Karpas-422 (cell line): ENCODE results near the gene HGS. TPM values are rescaled to one million over a fixed set of nuclear protein-coding genes. Genes with fewer than 3 reads are reported as not detected.
A peak's percentile ranks its signal among the peaks of the same experiment; 100 is the strongest.

ENCODE experiments used
- DNase-seq: peaks from one replicate; pipeline ENCODE4 v3.0.0-alpha.2; 2015
- H2AFZ ChIP-seq: fragments of 200-600 bp; sonication (generic); 2 replicates; pipeline ENCODE4 v1.6.1; 2014; ENCODE audit warnings: antibody characterized with exemption, low read length, mixed read lengths
- H3K27ac ChIP-seq: fragments of 200-600 bp; sonication (generic); 2 replicates; pipeline ENCODE4 v1.5.1; 2014; ENCODE audit warnings: mild to moderate bottlenecking, low read length, moderate library complexity
- H3K27me3 ChIP-seq: fragments of 200-600 bp; sonication (generic); 2 replicates; pipeline ENCODE4 v1.6.1; 2014; ENCODE audit warnings: low read length, mixed read lengths
- H3K36me3 ChIP-seq: fragments of 200-600 bp; sonication (generic); 2 replicates; pipeline ENCODE4 v1.6.1; 2014; ENCODE audit warnings: low read length, mixed read lengths; ENCODE audit not compliant: insufficient read depth
- H3K4me1 ChIP-seq: fragments of 200-600 bp; sonication (generic); 2 replicates; pipeline ENCODE4 v1.6.1; 2014; ENCODE audit warnings: mild to moderate bottlenecking, low read length, mixed read lengths
- H3K4me2 ChIP-seq: fragments of 200-600 bp; sonication (generic); 2 replicates; pipeline ENCODE4 v1.6.1; 2014; ENCODE audit warnings: low read length, low read depth, mild to moderate bottlenecking; ENCODE audit not compliant: poor library complexity, severe bottlenecking
- H3K4me3 ChIP-seq: fragments of 200-600 bp; sonication (generic); 2 replicates; pipeline ENCODE4 v1.5.1; 2014; ENCODE audit warnings: mild to moderate bottlenecking, antibody characterized with exemption, low read length, mixed read lengths
- H3K79me2 ChIP-seq: fragments of 200-600 bp; sonication (generic); 2 replicates; pipeline ENCODE4 v1.6.1; 2014; ENCODE audit warnings: mild to moderate bottlenecking, low read length, mixed read lengths
- H3K9ac ChIP-seq: fragments of 200-600 bp; sonication (generic); 2 replicates; pipeline ENCODE4 v1.6.0; 2014; ENCODE audit warnings: low read length
- H3K9me2 ChIP-seq: fragments of 200-600 bp; sonication (generic), shearing (Covaris generic); replicated peaks from 2 replicates; pipeline ENCODE4 v1.6.0; 2014; ENCODE audit warnings: mild to moderate bottlenecking, low read length, moderate library complexity; ENCODE audit not compliant: insufficient read depth
- H3K9me3 ChIP-seq: fragments of 300-700, 200-600 bp; sonication (generic); 2 replicates; pipeline ENCODE4 v1.6.1; 2014; ENCODE audit warnings: low read length, mixed read lengths
- H4K20me1 ChIP-seq: fragments of 200-600 bp; sonication (generic); 2 replicates; pipeline ENCODE4 v1.6.1; 2014; ENCODE audit warnings: mild to moderate bottlenecking, antibody characterized with exemption, low read length, low read depth; ENCODE audit not compliant: insufficient read depth
- total RNA-seq: library from RNA; depleted of rRNA; stranded (reverse); fragments of >200 nt; shearing (Covaris generic); gene quantifications from 2 replicates; pipeline ENCODE4 v1.2.3, GENCODE V29; 2014; ENCODE audit warnings: low replicate concordance

HGS gene
- total RNA-seq, 1 experiment from 2014 or later: 57.2 TPM

- peak within 1 kb of the TSS; percentile 87 for H3K27ac ChIP-seq
- H2AFZ ChIP-seq: no peak within 1 kb of the TSS
- H4K20me1 ChIP-seq: peaks cover 31% of the 10 kb centered on the region
- H3K9ac ChIP-seq: peak within 1 kb of the TSS; percentile 99
- H3K36me3 ChIP-seq: peaks cover 31% of the 10 kb centered on the region
- H3K9me2 ChIP-seq: no peaks in the 10 kb centered on the region
- H3K4me3 ChIP-seq: peak within 1 kb of the TSS; percentile 81
- peaks cover 58% of the 10 kb centered on the region for H3K79me2 ChIP-seq
- peaks cover 24% of the 10 kb centered on the region for H3K4me1 ChIP-seq
- H3K9me3 ChIP-seq: no peaks in the 10 kb centered on the region
- peak; percentile 98 for DNase-seq
- H3K27me3 ChIP-seq: no peaks in the 10 kb centered on the region
- peak within 1 kb of the TSS; percentile 99 for H3K4me2 ChIP-seq
Measured at GRCh38 chr17:81702934-81703746, 19.3 kb downstream of the HGS start, which contains the start of gene MRPL12. Gene MRPL12 (plus strand): TSS chr17:81703367. CDS start chr17:81703502, 135 bp downstream.

GRCh38 chr17:81703747-81704654, 20.2 kb downstream of the HGS start:
- Histone ChIP-seq H3K9me2 (no peaks in the 10 kb centered on the region), H3K27ac (peak overlapping the region; percentile 87), H3K9ac (peak overlapping the region; percentile 99), H3K4me2 (peak overlapping the region; percentile 99), H3K4me3 (peak overlapping the region; percentile 81), H3K4me1 (peaks cover 24% of the 10 kb centered on the region), H2AFZ (no peak overlapping the region), H3K36me3 (peaks cover 28% of the 10 kb centered on the region), H3K79me2 (peaks cover 54% of the 10 kb centered on the region), H3K27me3 (no peaks in the 10 kb centered on the region), H3K9me3 (no peaks in the 10 kb centered on the region), H4K20me1 (peaks cover 31% of the 10 kb centered on the region)
- peak; percentile 72 for DNase-seq

- Histone ChIP-seq H3K27me3 (no peaks in the 10 kb centered on the region), H3K27ac (peak overlapping the region; percentile 87; the same call in 1 of the 2 replicates), H3K4me2 (no peak overlapping the region), H3K79me2 (peaks cover 48% of the 10 kb centered on the region), H3K9me3 (no peaks in the 10 kb centered on the region), H2AFZ (no peak overlapping the region), H4K20me1 (peaks cover 30% of the 10 kb centered on the region), H3K4me3 (no peak overlapping the region), H3K9ac (no peak overlapping the region), H3K9me2 (no peaks in the 10 kb centered on the region), H3K36me3 (peaks cover 25% of the 10 kb centered on the region), H3K4me1 (peaks cover 24% of the 10 kb centered on the region)
- no peak for DNase-seq
Measured at GRCh38 chr17:81705518-81706231, 21.9 kb downstream of the HGS start.

- H3K9me3 ChIP-seq: no peaks in the 10 kb centered on the region
- H3K27ac ChIP-seq: no peak overlapping the region
- DNase-seq: no peak
- H3K4me3 ChIP-seq: no peak overlapping the region
- no peak overlapping the region for H3K4me2 ChIP-seq
- H2AFZ ChIP-seq: no peak overlapping the region
- H3K27me3 ChIP-seq: no peaks in the 10 kb centered on the region
- H3K9me2 ChIP-seq: no peaks in the 10 kb centered on the region
- peaks cover 43% of the 10 kb centered on the region for H3K79me2 ChIP-seq
- peaks cover 26% of the 10 kb centered on the region for H4K20me1 ChIP-seq
- no peak overlapping the region for H3K9ac ChIP-seq
- peaks cover 25% of the 10 kb centered on the region for H3K36me3 ChIP-seq
- peaks cover 24% of the 10 kb centered on the region for H3K4me1 ChIP-seq
Measured at GRCh38 chr17:81706232-81706611, 22.4 kb downstream of the HGS start.

- Histone ChIP-seq H3K4me3 (no peak overlapping the region), H3K27me3 (no peaks in the 10 kb centered on the region), H3K4me2 (no peak overlapping the region), H3K36me3 (peaks cover 25% of the 10 kb centered on the region), H3K9ac (no peak overlapping the region), H3K27ac (no peak overlapping the region), H3K9me2 (no peaks in the 10 kb centered on the region), H2AFZ (no peak overlapping the region), H3K4me1 (peaks cover 24% of the 10 kb centered on the region), H3K9me3 (no peaks in the 10 kb centered on the region), H4K20me1 (peaks cover 18% of the 10 kb centered on the region), H3K79me2 (peaks cover 35% of the 10 kb centered on the region)
- DNase-seq: no peak
Measured at GRCh38 chr17:81706757-81707624, 23.2 kb downstream of the HGS start.

GRCh38 chr17:81707725-81708646, 24.2 kb downstream of the HGS start:
- Histone ChIP-seq H3K4me3 (no peak overlapping the region), H3K9ac (no peak overlapping the region), H3K36me3 (peaks cover 25% of the 10 kb centered on the region), H3K27ac (no peak overlapping the region), H3K9me3 (no peaks in the 10 kb centered on the region), H3K4me2 (no peak overlapping the region), H2AFZ (no peak overlapping the region), H4K20me1 (peaks cover 11% of the 10 kb centered on the region; the same call in 1 of the 2 replicates), H3K79me2 (peaks cover 33% of the 10 kb centered on the region), H3K4me1 (peaks cover 27% of the 10 kb centered on the region), H3K9me2 (no peaks in the 10 kb centered on the region), H3K27me3 (no peaks in the 10 kb centered on the region)
- DNase-seq: no peak
